Umbilical cord (tissue), 2 donors: ENCODE data around the gene ENTPD2. TPM values are rescaled to one million over a fixed set of nuclear protein-coding genes. Genes with fewer than 3 reads are reported as not detected.

ENCODE experiments used
- DNase-seq: peaks from one replicate; pipeline ENCODE4 v3.0.0-alpha.2; 2015; ENCODE audit warnings: low spot score
- total RNA-seq: library from RNA; depleted of rRNA; stranded (reverse); fragments of >200 nt; gene quantifications from one replicate; pipeline ENCODE4 v1.2.3, GENCODE V29; 2014; ENCODE audit warnings: low replicate concordance; ENCODE audit not compliant: insufficient read depth

The ENTPD2 gene
- total RNA-seq, 1 donor from 2014 or later = not detected

DNA sequence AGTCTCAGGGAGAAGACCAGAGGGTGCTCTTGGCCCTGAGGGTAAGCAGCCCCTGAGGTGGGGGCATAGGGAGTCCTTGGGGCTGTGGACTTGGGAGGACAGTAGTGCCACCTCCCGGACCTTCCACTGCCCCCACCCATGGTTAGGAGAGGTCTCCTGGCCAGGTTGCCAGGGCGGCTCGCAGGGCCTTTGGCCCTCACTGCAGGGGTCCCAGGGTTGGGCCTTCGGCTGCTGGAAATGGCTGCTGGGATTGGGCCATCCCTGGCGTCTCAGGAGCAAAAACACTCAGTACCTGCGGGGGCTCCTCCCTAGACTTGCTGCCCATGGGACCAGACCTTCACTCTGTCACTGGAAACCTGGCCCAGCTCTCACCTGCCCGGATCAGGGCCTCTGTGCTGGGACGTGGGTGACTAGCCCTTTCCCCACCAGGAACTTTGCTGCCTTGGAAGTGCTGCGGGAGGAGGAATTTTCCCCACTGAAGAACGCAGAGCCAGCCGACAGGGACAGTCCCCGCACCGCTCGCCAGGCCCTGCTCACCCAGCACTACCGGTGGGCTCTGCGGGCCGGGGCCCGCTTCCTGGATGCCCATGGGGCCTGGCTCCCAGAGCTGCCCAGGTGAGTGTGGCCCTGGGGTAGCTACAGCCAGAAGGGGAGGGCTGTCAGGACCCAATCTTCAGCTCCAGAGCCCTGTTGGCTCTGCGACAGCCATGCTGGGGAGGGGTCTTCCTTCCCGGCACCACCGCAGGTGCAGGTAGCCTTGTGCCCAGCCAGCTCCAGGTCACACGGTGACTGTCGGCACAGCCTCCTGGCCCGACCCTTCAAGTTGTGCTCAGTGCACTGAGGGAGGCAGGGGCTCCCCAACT lies 26.6 kb upstream of the ENTPD2 start:
- DNase-seq = no peak

DNA sequence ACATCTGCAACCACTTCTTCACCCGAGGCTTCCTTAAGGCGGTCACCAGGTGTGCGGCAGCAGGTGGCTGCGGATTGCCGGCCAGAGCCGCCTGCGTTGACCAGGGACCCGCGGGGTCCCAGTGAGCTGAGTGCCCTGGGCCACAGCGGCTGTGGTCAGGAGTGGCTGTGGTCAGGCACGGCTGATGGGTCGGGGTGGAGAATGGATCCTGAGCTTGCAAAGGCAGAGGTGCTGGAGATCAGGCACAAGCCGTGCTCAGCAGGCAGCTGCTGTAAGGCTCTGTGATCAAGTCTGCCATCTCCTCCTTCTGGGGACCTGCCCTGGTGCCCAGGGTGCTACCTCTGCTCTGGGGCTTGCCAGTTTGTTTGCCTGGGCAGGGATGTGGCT lies 25.5 kb upstream of the ENTPD2 start:
- DNase-seq = no peak

GRCh38 chr9:137078701-137079400 lies 25.0 kb upstream of the ENTPD2 start:
- no peak for DNase-seq

DNA sequence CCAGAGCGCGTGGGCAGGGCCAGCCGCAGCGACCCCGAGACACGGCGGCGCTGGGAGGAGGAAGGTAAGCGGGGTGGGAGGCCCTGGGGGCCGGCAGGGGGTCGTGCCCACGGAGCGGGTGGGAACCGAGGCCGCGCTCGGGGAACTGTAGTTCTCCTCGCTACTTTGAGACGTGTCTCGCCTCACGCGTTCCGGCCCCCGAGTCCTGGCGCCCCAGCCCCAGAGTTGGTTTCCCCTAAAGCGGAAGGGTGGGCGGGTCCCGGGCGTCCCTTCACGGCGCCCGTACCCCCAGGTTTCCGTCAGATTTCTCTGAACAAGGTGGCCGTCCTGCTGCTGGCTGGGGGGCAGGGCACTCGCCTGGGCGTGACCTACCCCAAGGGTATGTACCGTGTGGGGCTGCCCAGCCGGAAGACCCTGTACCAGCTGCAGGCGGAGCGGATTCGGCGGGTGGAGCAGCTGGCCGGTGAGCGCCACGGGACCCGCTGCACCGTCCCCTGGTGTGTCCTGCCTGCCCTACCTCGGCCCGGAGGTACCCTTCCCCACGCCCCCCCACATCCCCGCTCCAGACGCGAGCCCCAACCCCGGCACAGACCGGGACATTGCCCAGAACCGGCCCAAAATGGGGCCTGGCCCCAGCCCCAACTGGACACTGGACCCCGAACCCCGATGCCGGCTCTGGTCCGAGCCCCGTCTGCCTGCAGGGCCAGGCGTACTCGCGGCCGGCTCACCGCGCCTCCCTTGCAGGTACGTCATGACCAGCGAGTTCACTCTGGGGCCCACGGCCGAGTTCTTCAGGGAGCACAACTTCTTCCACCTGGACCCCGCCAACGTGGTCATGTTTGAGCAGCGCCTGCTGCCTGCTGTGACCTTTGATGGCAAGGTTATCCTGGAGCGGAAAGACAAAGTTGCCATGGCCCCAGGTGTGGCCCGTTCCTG lies 24.2 kb upstream of the ENTPD2 start:
- no peak for DNase-seq

DNA sequence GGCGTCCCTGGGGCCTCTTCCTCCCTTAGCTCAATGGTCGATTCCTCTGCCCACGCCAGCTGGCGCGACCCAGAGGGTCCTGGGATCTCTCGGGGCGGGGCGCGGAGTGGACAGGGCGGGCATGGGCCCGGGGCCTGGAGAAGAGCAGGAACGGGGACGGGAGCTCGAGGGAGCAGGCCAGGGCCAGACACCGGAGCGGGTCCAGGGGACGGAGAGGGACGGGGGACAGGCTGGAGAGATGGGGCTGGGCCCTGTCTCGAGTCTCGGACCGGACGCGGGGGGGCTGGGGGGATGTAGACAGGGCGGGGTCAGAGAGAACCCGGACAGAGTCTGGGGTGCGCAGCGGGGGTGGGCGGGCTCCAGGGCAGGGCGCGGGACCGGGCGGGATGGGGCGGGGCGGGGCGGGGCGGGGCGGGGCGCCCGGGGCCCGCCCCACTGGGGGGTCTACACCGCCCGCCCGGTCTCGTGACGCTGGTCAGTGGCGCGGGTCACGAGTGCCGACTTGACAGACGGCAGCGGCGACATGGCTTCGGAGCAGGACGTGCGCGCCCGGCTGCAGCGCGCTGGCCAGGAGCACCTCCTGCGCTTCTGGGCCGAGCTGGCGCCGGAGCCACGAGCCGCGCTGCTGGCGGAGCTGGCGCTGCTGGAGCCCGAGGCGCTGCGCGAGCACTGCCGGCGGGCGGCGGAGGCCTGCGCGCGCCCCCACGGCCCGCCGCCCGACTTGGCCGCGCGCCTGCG lies 23.3 kb upstream of the ENTPD2 start, which contains the start of gene UAP1L1:
TSS of gene UAP1L1 (plus strand) at position 508 of the 738 bp plus-strand sequence. CDS start at position 524, 16 bp downstream.
- peak; percentile 72 for DNase-seq

DNA sequence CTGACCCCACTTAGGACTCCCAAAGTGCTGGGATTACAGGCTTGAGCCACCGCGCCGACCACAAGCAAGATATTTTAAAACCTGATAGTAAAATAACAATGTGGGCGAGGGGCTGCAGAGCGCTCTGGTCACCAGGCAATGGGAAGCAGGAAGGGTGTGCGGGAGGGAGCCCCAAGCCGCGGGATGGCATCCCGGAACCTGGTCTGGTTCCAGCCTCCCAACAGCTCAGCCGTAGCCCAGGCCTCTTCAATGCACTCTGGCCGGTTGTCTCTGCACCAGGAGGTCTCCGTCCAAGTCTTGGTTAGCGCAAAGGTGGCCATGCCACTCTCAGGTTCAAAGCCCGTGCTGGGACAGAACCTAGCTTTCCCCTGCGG lies 22.8 kb upstream of the ENTPD2 start:
- no peak for DNase-seq

- no peak for DNase-seq
Observed at GRCh38 chr9:137075275-137075775, 21.5 kb upstream of the ENTPD2 start.

DNA sequence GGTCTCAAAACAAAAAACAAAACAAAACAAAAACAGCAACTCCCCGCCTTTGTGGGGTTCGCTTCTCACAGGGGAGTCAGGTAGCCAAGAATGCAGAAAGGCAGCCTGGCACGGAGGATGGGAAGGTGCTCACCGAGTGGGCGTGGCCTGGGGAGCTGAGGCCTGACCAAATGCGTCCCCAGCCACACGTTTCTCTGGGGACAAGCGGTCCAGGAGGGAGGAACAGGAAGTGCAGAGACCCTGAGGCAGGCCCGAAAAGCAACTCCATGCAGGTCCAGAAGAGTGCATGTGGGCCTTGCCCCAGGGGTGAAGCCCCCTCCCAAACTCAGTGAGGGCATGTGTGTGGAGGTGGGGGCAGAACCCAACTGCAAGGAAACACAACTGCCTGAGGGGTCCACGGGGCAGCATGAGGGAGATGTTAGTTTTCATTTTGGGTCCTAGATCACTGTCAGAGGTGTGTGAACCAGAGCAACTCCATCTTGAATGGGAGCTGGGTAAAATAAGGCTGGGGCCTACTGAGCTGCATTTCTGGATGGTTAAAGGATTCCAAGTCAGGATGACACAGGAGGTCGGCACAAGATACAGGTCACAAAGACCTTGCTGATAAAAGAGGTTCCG lies 20.9 kb upstream of the ENTPD2 start:
- DNase-seq = no peak

- no peak for DNase-seq
Observed at GRCh38 chr9:137073992-137074399, 20.1 kb upstream of the ENTPD2 start.

GRCh38 chr9:137071282-137071681 lies 17.4 kb upstream of the ENTPD2 start:
- DNase-seq = no peak

- peak; percentile 42 for DNase-seq
Observed at GRCh38 chr9:137070906-137071275, 17.0 kb upstream of the ENTPD2 start.

DNA sequence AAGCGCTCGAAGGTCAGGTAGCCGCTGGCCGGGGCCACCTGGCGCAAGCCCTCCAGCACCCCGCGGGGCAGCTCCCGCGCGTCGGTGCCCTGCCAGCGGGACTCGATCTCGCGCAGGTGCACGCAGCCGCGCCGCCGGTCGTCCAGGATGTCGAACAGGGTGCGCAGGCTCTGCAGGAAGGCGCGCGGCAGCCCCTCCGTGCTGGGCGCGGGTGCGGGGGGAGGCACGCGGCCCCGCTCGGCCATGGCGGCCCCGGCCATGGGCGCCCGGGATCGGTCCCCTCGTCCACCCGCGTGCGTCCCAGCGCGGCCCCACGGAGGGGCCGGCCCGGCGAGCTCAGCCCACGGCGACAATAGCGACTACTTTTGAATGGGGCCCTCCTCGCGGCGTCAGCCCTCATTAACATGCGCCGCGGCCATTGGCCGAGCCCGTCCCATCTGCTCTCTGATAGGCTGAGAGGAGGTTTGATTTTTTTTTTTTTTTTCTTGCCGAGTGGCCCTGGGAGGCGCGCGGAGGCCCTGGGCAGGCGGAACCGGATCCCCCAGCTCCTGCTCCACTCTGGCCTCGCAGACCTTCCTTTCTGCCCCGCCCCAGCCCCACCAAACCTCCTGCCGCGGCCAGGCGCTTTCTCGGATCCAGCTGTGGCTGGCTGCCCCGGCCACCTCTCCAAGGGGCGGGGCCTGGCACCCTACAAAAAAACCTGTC lies 16.5 kb upstream of the ENTPD2 start, which contains the start of gene SAPCD2:
TSS of gene SAPCD2 (minus strand) at position 357 of the 705 bp plus-strand sequence. CDS start at position 260, 97 bp downstream.
- DNase-seq = peak; percentile 94

GRCh38 chr9:137069508-137070091 lies 15.7 kb upstream of the ENTPD2 start:
- no peak for DNase-seq

GRCh38 chr9:137068539-137069507 lies 15.0 kb upstream of the ENTPD2 start:
- no peak for DNase-seq

GRCh38 chr9:137067860-137068538 lies 14.1 kb upstream of the ENTPD2 start:
- peak; percentile 83 for DNase-seq

DNA sequence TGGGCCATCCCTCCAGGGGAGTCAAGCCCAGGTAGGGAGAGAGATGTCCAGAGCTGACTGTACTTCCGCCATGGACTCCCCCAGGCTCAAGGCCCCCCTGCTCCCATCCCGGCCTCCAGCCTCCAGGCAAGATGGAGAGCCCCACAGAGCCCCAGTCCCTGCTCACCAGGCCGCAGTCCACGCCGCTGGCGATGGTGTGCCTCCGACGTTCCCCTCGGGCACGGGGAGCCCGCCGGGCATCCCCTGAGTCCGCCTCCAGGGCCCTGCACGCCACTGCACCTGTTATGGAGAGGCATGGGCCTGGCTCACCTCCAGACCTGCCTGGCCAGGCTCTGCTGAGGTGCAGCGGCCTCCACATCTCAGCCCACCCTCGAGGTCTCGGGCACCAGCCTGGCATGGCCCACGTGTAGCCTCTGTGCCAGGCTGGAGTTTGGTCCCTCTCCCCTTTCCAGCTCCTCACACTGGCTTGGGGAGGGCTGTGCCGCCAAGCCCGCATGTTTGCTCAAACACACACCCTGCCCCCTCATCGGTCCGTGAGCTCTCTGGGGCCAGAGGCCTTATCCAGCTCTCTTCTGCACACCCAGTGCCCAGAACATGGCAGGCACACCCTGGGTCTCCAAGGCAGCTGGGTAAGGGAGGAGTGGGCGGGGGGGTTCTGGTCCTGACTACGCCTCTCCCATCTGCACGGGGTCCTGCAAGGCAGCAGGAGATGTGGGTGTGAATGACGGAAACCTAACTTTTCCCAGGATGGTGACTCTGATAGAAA lies 12.4 kb upstream of the ENTPD2 start:
- DNase-seq = no peak
